ENCODE results near the gene SAMD8.
"Not testable (repeated sequence)": the region's sequence is repeated elsewhere in the genome, so short reads cannot be mapped to it uniquely, and the experiment has no call there.

The SAMD8 gene

GRCh38 chr10:75195035-75195763 is 83.7 kb downstream of the SAMD8 start:
- no peak for TF ChIP-seq POLR2A (IDR thresholded peaks at IDR 0.05; ENCODE audit: low read depth, low read length)
- DNase-seq (ENCODE audit: insufficient read length, low spot score) (no peak), FAIRE-seq (no peak)

GRCh38 chr10:75197066-75197465 is 85.6 kb downstream of the SAMD8 start:
- no peak for DNase-seq (ENCODE audit: insufficient read length, low spot score)
- FAIRE-seq, result no peak
- no peak for TF ChIP-seq POLR2A (IDR thresholded peaks at IDR 0.05; ENCODE audit: low read depth, low read length)

GRCh38 chr10:75197906-75198305 is 86.5 kb downstream of the SAMD8 start:
- FAIRE-seq (no peak), DNase-seq (ENCODE audit: insufficient read length, low spot score) (no peak)
- TF ChIP-seq POLR2A (IDR thresholded peaks at IDR 0.05; ENCODE audit: low read depth, low read length), result no peak

- not testable (repeated sequence) for DNase-seq (ENCODE audit: insufficient read length, low spot score); FAIRE-seq
Observed at GRCh38 chr10:75199949-75200348, 88.5 kb downstream of the SAMD8 start.

- FAIRE-seq, result no peak
- no peak for DNase-seq (ENCODE audit: insufficient read length, low spot score)
- TF ChIP-seq POLR2A (IDR thresholded peaks at IDR 0.05; ENCODE audit: low read depth, low read length), result no peak
Observed at GRCh38 chr10:75201793-75202307, 90.4 kb downstream of the SAMD8 start.

- DNase-seq (ENCODE audit: insufficient read length, low spot score) (peak; percentile 68), FAIRE-seq (peak; percentile 84)
- no peak for TF ChIP-seq POLR2A (IDR thresholded peaks at IDR 0.05; ENCODE audit: low read depth, low read length)
Observed at GRCh38 chr10:75202321-75203045, 91.0 kb downstream of the SAMD8 start.

- DNase-seq (ENCODE audit: insufficient read length, low spot score); FAIRE-seq: not testable (repeated sequence)
Observed at GRCh38 chr10:75203046-75203620, 91.7 kb downstream of the SAMD8 start.

- FAIRE-seq (no peak), DNase-seq (ENCODE audit: insufficient read length, low spot score) (no peak)
- TF ChIP-seq POLR2A (IDR thresholded peaks at IDR 0.05; ENCODE audit: low read depth, low read length), result no peak
Observed at GRCh38 chr10:75203724-75204123, 92.3 kb downstream of the SAMD8 start.

- FAIRE-seq (no peak), DNase-seq (ENCODE audit: insufficient read length, low spot score) (no peak)
- no peak for TF ChIP-seq POLR2A (IDR thresholded peaks at IDR 0.05; ENCODE audit: low read depth, low read length)
Observed at GRCh38 chr10:75205908-75206307, 94.5 kb downstream of the SAMD8 start.

- not testable (repeated sequence) for FAIRE-seq; DNase-seq (ENCODE audit: insufficient read length, low spot score)
Observed at GRCh38 chr10:75206638-75207037, 95.2 kb downstream of the SAMD8 start.

GRCh38 chr10:75207079-75207856 is 95.8 kb downstream of the SAMD8 start:
- no peak for DNase-seq (ENCODE audit: insufficient read length, low spot score)
- FAIRE-seq, result no peak
- TF ChIP-seq POLR2A (IDR thresholded peaks at IDR 0.05; ENCODE audit: low read depth, low read length), result no peak

GRCh38 chr10:75207857-75208144 is 96.3 kb downstream of the SAMD8 start:
- TF ChIP-seq POLR2A (IDR thresholded peaks at IDR 0.05; ENCODE audit: low read depth, low read length), result no peak
- DNase-seq (ENCODE audit: insufficient read length, low spot score), result no peak
- no peak for FAIRE-seq

- DNase-seq (ENCODE audit: insufficient read length, low spot score) (no peak), FAIRE-seq (peak; percentile 80)
- no peak for TF ChIP-seq POLR2A (IDR thresholded peaks at IDR 0.05; ENCODE audit: low read depth, low read length)
Observed at GRCh38 chr10:75208181-75208580, 96.7 kb downstream of the SAMD8 start.

Data from H54 (cell line).